Karpas-422 (cell line): ENCODE data around the gene NFKBIA. TPM values are rescaled to one million over a fixed set of nuclear protein-coding genes. Genes with fewer than 3 reads are reported as not detected.

Experiments
- DNase-seq: peaks from one replicate; pipeline ENCODE4 v3.0.0-alpha.2; 2015
- H2AFZ ChIP-seq: fragments of 200-600 bp; sonication (generic); 2 replicates; pipeline ENCODE4 v1.6.1; 2014; ENCODE audit warnings: antibody characterized with exemption, low read length, mixed read lengths
- H3K27ac ChIP-seq: fragments of 200-600 bp; sonication (generic); 2 replicates; pipeline ENCODE4 v1.5.1; 2014; ENCODE audit warnings: mild to moderate bottlenecking, low read length, moderate library complexity
- H3K27me3 ChIP-seq: fragments of 200-600 bp; sonication (generic); 2 replicates; pipeline ENCODE4 v1.6.1; 2014; ENCODE audit warnings: low read length, mixed read lengths
- H3K36me3 ChIP-seq: fragments of 200-600 bp; sonication (generic); 2 replicates; pipeline ENCODE4 v1.6.1; 2014; ENCODE audit warnings: low read length, mixed read lengths; ENCODE audit not compliant: insufficient read depth
- H3K4me1 ChIP-seq: fragments of 200-600 bp; sonication (generic); 2 replicates; pipeline ENCODE4 v1.6.1; 2014; ENCODE audit warnings: mild to moderate bottlenecking, low read length, mixed read lengths
- H3K4me2 ChIP-seq: fragments of 200-600 bp; sonication (generic); 2 replicates; pipeline ENCODE4 v1.6.1; 2014; ENCODE audit warnings: low read length, low read depth, mild to moderate bottlenecking; ENCODE audit not compliant: poor library complexity, severe bottlenecking
- H3K4me3 ChIP-seq: fragments of 200-600 bp; sonication (generic); 2 replicates; pipeline ENCODE4 v1.5.1; 2014; ENCODE audit warnings: mild to moderate bottlenecking, antibody characterized with exemption, low read length, mixed read lengths
- H3K79me2 ChIP-seq: fragments of 200-600 bp; sonication (generic); 2 replicates; pipeline ENCODE4 v1.6.1; 2014; ENCODE audit warnings: mild to moderate bottlenecking, low read length, mixed read lengths
- H3K9ac ChIP-seq: fragments of 200-600 bp; sonication (generic); 2 replicates; pipeline ENCODE4 v1.6.0; 2014; ENCODE audit warnings: low read length
- H3K9me2 ChIP-seq: fragments of 200-600 bp; sonication (generic), shearing (Covaris generic); replicated peaks from 2 replicates; pipeline ENCODE4 v1.6.0; 2014; ENCODE audit warnings: mild to moderate bottlenecking, low read length, moderate library complexity; ENCODE audit not compliant: insufficient read depth
- H3K9me3 ChIP-seq: fragments of 300-700, 200-600 bp; sonication (generic); 2 replicates; pipeline ENCODE4 v1.6.1; 2014; ENCODE audit warnings: low read length, mixed read lengths
- H4K20me1 ChIP-seq: fragments of 200-600 bp; sonication (generic); 2 replicates; pipeline ENCODE4 v1.6.1; 2014; ENCODE audit warnings: mild to moderate bottlenecking, antibody characterized with exemption, low read length, low read depth; ENCODE audit not compliant: insufficient read depth
- total RNA-seq: library from RNA; depleted of rRNA; stranded (reverse); fragments of >200 nt; shearing (Covaris generic); gene quantifications from 2 replicates; pipeline ENCODE4 v1.2.3, GENCODE V29; 2014; ENCODE audit warnings: low replicate concordance

Gene NFKBIA
- total RNA-seq, 1 experiment from 2014 or later, result 27.6 TPM

- no peak overlapping the region for H3K4me3 ChIP-seq
- no peak overlapping the region for H3K9ac ChIP-seq
- no peak overlapping the region for H2AFZ ChIP-seq
Observed at GRCh38 chr14:35433826-35434225, 29.3 kb upstream of the NFKBIA start.

DNA sequence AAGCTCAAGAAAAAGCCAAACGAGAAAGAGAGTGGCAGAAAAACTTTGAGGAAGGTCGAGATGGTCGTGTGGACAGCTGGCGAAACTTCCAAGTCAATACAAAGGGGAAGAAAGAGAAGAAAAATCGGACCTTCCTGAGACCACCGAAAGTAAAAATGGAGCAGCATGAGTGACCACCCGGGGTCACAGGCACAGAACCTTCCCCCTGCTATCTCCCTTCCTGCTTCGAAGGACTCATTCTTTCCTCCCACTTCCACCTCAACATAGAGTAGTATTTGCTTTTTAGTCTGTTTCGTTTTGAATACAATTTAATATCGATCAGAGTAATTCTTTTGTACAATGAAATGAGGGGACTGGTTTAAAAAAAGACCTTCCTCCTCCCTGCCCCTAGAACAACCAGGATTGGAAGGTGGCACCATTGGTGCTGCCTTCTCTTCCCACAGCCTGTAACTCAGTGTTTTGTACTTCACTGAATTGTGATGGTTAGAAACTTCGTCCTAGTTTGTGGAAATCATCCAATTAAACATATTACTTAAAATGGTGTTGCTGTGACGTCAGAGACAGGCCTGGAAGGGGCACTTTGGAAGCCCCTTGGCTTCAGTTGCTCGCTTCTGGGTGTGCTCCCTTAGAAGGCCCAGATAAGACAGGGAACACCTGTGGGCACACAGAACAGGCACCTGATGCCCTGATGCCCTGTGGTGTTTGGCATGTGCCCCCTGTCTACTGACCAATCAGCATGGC lies 26.1 kb upstream of the NFKBIA start:
- Histone ChIP-seq H3K36me3 (no peaks in the 10 kb centered on the region), H3K9ac (peak overlapping the region; percentile 15; the same call in 1 of the 2 replicates), H3K4me3 (peak overlapping the region; percentile 7; the same call in 1 of the 2 replicates), H3K4me1 (peaks cover 11% of the 10 kb centered on the region), H3K9me2 (no peaks in the 10 kb centered on the region), H2AFZ (peak overlapping the region; percentile 49), H4K20me1 (no peaks in the 10 kb centered on the region), H3K27ac (no peak overlapping the region), H3K9me3 (no peaks in the 10 kb centered on the region), H3K4me2 (peak overlapping the region; percentile 56), H3K79me2 (no peaks in the 10 kb centered on the region), H3K27me3 (no peaks in the 10 kb centered on the region)
- DNase-seq, result no peak

More at GRCh38 chr14:35433826-35434225, 29.3 kb upstream of the NFKBIA start:
- Histone ChIP-seq H3K9me3 (no peaks in the 10 kb centered on the region), H3K27ac (no peak overlapping the region), H3K4me2 (no peak overlapping the region), H3K4me1 (peaks cover 15% of the 10 kb centered on the region), H3K36me3 (no peaks in the 10 kb centered on the region), H3K9me2 (no peaks in the 10 kb centered on the region), H3K79me2 (no peaks in the 10 kb centered on the region), H3K27me3 (no peaks in the 10 kb centered on the region), H4K20me1 (no peaks in the 10 kb centered on the region)
- DNase-seq, result no peak

GRCh38 chr14:35429951-35430350 lies 25.4 kb upstream of the NFKBIA start:
- Histone ChIP-seq H3K27me3 (no peaks in the 10 kb centered on the region), H3K9me2 (no peaks in the 10 kb centered on the region), H3K79me2 (no peaks in the 10 kb centered on the region), H3K4me3 (peak overlapping the region; percentile 7; the same call in 1 of the 2 replicates), H4K20me1 (no peaks in the 10 kb centered on the region), H3K9ac (no peak overlapping the region), H3K4me1 (peaks cover 11% of the 10 kb centered on the region), H3K4me2 (peak overlapping the region; percentile 56), H3K9me3 (no peaks in the 10 kb centered on the region), H3K36me3 (no peaks in the 10 kb centered on the region), H3K27ac (no peak overlapping the region), H2AFZ (peak overlapping the region; percentile 49)
- no peak for DNase-seq

DNA sequence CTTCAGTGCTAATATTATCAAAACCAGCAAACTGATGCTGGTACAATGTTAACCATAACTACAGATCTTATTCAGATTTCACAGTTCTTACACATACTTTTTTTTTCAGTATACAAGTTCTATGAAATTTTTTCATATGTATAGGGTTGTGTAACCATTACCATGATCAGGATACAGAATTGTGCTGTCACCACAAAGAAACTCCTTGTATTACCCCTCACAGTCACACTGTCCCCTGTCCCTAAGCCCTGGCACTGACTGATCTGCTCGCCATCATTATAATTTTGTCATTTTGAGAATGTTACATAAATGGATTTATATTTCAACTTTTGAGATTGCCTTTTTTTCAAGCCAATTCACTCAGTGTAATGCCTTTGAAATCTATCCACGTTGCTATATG lies 21.3 kb upstream of the NFKBIA start:
- H2AFZ ChIP-seq, result no peak overlapping the region
- H3K36me3 ChIP-seq, result no peaks in the 10 kb centered on the region
- H3K9ac ChIP-seq, result no peak overlapping the region
- H3K79me2 ChIP-seq, result no peaks in the 10 kb centered on the region
- no peak overlapping the region for H3K4me3 ChIP-seq
- H3K27ac ChIP-seq, result no peak overlapping the region
- peaks cover 13% of the 10 kb centered on the region for H3K4me1 ChIP-seq
- no peaks in the 10 kb centered on the region for H4K20me1 ChIP-seq
- no peak for DNase-seq
- no peaks in the 10 kb centered on the region; the same call in 1 of the 2 replicates for H3K9me3 ChIP-seq
- H3K4me2 ChIP-seq, result no peak overlapping the region
- H3K9me2 ChIP-seq, result no peaks in the 10 kb centered on the region
- H3K27me3 ChIP-seq, result no peaks in the 10 kb centered on the region

DNA sequence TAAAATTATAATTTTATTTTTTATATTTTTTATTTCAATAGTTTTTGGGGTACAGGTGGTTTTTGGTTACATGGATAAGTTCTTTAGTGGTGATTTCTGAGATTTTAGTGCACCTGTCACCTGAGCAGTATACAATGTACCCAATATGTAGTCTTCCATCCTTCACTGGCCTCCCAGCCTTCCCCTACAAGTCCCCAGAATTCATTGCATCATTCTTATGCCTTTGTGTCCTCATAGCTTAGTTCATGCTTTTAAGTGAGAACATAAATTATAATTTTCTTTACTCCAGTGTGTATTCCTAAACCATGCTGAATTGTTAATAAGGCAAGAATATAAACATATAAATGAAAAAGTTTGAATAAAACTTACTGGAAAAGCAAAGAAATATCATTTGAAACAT lies 19.1 kb upstream of the NFKBIA start:
- H3K79me2 ChIP-seq, result no peaks in the 10 kb centered on the region
- H3K4me3 ChIP-seq, result no peak overlapping the region
- H3K27ac ChIP-seq, result no peak overlapping the region
- H3K9me2 ChIP-seq, result no peaks in the 10 kb centered on the region
- H3K9me3 ChIP-seq, result no peaks in the 10 kb centered on the region; the same call in 1 of the 2 replicates
- H3K36me3 ChIP-seq, result no peaks in the 10 kb centered on the region
- no peak for DNase-seq
- no peaks in the 10 kb centered on the region for H4K20me1 ChIP-seq
- H3K4me2 ChIP-seq, result no peak overlapping the region
- no peak overlapping the region for H2AFZ ChIP-seq
- no peak overlapping the region for H3K9ac ChIP-seq
- no peaks in the 10 kb centered on the region for H3K27me3 ChIP-seq
- H3K4me1 ChIP-seq, result 0 out of 2 replicates have a peak, but pooled peaks cover 3% of the 10 kb centered on the region

GRCh38 chr14:35420036-35420811 lies 15.7 kb upstream of the NFKBIA start:
- Histone ChIP-seq H3K4me1 (peaks cover 11% of the 10 kb centered on the region), H3K4me2 (no peak overlapping the region), H3K27ac (no peak overlapping the region), H3K9me2 (no peaks in the 10 kb centered on the region), H3K4me3 (no peak overlapping the region), H3K9ac (no peak overlapping the region), H3K27me3 (no peaks in the 10 kb centered on the region), H3K79me2 (no peaks in the 10 kb centered on the region), H4K20me1 (no peaks in the 10 kb centered on the region), H2AFZ (no peak overlapping the region), H3K9me3 (no peaks in the 10 kb centered on the region; the same call in 1 of the 2 replicates), H3K36me3 (no peaks in the 10 kb centered on the region)
- no peak for DNase-seq

- no peaks in the 10 kb centered on the region for H3K27me3 ChIP-seq
- no peaks in the 10 kb centered on the region for H3K79me2 ChIP-seq
- H3K9me2 ChIP-seq, result no peaks in the 10 kb centered on the region
- H3K27ac ChIP-seq, result no peak overlapping the region
- no peaks in the 10 kb centered on the region; the same call in 1 of the 2 replicates for H3K9me3 ChIP-seq
- H4K20me1 ChIP-seq, result no peaks in the 10 kb centered on the region
- no peak overlapping the region for H3K4me2 ChIP-seq
- H2AFZ ChIP-seq, result no peak overlapping the region
- no peak for DNase-seq
- no peak overlapping the region for H3K9ac ChIP-seq
- no peak overlapping the region for H3K4me3 ChIP-seq
- H3K4me1 ChIP-seq, result peaks cover 11% of the 10 kb centered on the region
- no peaks in the 10 kb centered on the region for H3K36me3 ChIP-seq
Observed at GRCh38 chr14:35419429-35419841, 14.9 kb upstream of the NFKBIA start.

DNA sequence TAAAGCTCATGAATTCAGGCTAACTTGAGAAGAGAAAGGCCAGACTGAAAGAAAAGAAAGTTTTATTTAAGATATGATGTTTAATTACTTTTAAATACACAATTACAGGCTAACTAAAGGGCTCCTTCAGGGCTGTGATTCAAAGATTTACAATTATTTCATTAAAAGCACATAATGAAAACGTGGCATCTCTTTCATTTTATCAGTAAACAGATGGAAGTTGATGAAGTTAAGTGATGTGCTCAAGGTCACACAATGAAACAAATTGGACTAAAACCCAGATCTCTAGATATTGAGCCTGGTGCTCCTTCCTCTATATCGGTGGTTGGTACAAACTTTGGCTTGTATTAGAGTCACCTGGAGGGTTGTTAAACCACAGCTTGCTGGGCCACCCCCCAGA lies 13.5 kb upstream of the NFKBIA start:
- peaks cover 11% of the 10 kb centered on the region for H3K4me1 ChIP-seq
- H2AFZ ChIP-seq, result peak overlapping the region; percentile 22
- H3K27me3 ChIP-seq, result no peaks in the 10 kb centered on the region
- H3K4me3 ChIP-seq, result no peak overlapping the region
- no peak overlapping the region for H3K4me2 ChIP-seq
- no peaks in the 10 kb centered on the region for H3K36me3 ChIP-seq
- no peaks in the 10 kb centered on the region for H3K9me2 ChIP-seq
- no peak overlapping the region for H3K9ac ChIP-seq
- no peaks in the 10 kb centered on the region for H3K79me2 ChIP-seq
- no peak for DNase-seq
- H3K9me3 ChIP-seq, result no peaks in the 10 kb centered on the region
- no peaks in the 10 kb centered on the region for H4K20me1 ChIP-seq
- H3K27ac ChIP-seq, result no peak overlapping the region
